Esophagus squamous epithelium (tissue), 5 donors: Measurements from ENCODE around the gene S100A9. TPM values are rescaled to one million over a fixed set of nuclear protein-coding genes. Genes with fewer than 3 reads are reported as not detected.

Source experiments
- DNase-seq: peaks from one replicate; lab custom pipeline; 2025; lab: John Stamatoyannopoulos, UW
- H3K27ac ChIP-seq, 4 donors: fragments of 200-600 bp; sonication (generic); one replicate each; pipeline ENCODE4 v1.5.1; 2016 to 2019; ENCODE audit warnings: mild to moderate bottlenecking in 1 of 4
- H3K27me3 ChIP-seq, 4 donors: fragments of 200-600 bp; sonication (generic); 1 replicate in 3 of 4; 2 replicates in 1 of 4; pipeline versions ENCODE4 v1.5.1 to v1.6.0; 2017 to 2021; ENCODE audit warnings: antibody characterized with exemption in 1 of 4
- H3K36me3 ChIP-seq, 3 donors: fragments of 200-600 bp; sonication (generic); one replicate each; pipeline ENCODE4 v1.5.1; 2016 to 2019
- H3K4me1 ChIP-seq, 3 donors: fragments of 200-600 bp; sonication (generic); one replicate each; pipeline ENCODE4 v1.5.1; 2017 to 2019
- H3K4me3 ChIP-seq, 4 donors: fragments of 200-600 bp; sonication (generic); 1 replicate in 3 of 4; 2 replicates in 1 of 4; pipeline ENCODE4 v1.5.1; 2016 to 2019; ENCODE audit warnings: mild to moderate bottlenecking in 2 of 4, moderate library complexity in 1 of 4
- H3K9me3 ChIP-seq, 3 donors: fragments of 200-600 bp; sonication (generic); one replicate each; pipeline ENCODE4 v1.5.1; 2016 to 2019
- POLR2A ChIP-seq, 4 donors: fragments of 450-650 bp; IDR thresholded peaks; one replicate each; pipeline ENCODE4 v1.6.1; 2017; ENCODE audit warnings: antibody characterized with exemption in 4 of 4, mild to moderate bottlenecking in 4 of 4, moderate library complexity in 3 of 4
- WGBS, 2 donors: methylation state at CpG; one replicate each; pipeline ENCODE4 v1.1.5; 2018; 5-methylcytosine and 5-hydroxymethylcytosine counted together
- intact Hi-C: fragments of 100-400 bp; cut with DNase I; formaldehyde crosslinking; loops from one replicate; pipeline ENCODE4 v1.15.0; 2022
- total RNA-seq, 4 donors: library from RNA; depleted of rRNA; stranded (reverse); fragments of >200 nt; gene quantifications; one replicate each; pipeline ENCODE4 v1.1.0, GENCODE V29; 2016
- TF ChIP-seq, protein P1 (sequence below), 6 experiments: fragments of 450-650 bp in 4 of 6; fragments of 200-600 bp in 2 of 6; sonication (generic) in 2 of 6; IDR thresholded peaks; one replicate each; pipeline ENCODE4 v1.5.1; 2016 to 2019; ENCODE audit warnings: antibody characterized with exemption in 6 of 6, mild to moderate bottlenecking in 4 of 6, moderate library complexity in 4 of 6
- donor health status: DM: yes; HTN: yes; CAD: no.

Gene S100A9
- total RNA-seq, 4 donors from 2014 or later = 15,145 to 90,256 (median 57,331) TPM

GRCh38 chr1:153352523-153352922 lies 5.1 kb upstream of the S100A9 start:
- TF ChIP-seq, protein P1, sequence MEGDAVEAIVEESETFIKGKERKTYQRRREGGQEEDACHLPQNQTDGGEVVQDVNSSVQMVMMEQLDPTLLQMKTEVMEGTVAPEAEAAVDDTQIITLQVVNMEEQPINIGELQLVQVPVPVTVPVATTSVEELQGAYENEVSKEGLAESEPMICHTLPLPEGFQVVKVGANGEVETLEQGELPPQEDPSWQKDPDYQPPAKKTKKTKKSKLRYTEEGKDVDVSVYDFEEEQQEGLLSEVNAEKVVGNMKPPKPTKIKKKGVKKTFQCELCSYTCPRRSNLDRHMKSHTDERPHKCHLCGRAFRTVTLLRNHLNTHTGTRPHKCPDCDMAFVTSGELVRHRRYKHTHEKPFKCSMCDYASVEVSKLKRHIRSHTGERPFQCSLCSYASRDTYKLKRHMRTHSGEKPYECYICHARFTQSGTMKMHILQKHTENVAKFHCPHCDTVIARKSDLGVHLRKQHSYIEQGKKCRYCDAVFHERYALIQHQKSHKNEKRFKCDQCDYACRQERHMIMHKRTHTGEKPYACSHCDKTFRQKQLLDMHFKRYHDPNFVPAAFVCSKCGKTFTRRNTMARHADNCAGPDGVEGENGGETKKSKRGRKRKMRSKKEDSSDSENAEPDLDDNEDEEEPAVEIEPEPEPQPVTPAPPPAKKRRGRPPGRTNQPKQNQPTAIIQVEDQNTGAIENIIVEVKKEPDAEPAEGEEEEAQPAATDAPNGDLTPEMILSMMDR (IDR thresholded peaks at IDR 0.05) = peak; percentile 81 to 93 (median 89)
- TF ChIP-seq POLR2A (IDR thresholded peaks at IDR 0.05) = no peak
- no peak overlapping the region for H3K27ac ChIP-seq

GRCh38 chr1:153353226-153353947 lies 4.3 kb upstream of the S100A9 start:
- H3K36me3 ChIP-seq = no peaks in the 10 kb centered on the region
- H3K27ac ChIP-seq = no peak overlapping the region
- DNase-seq = no peak
- H3K27me3 ChIP-seq = peaks cover 0 to 45% (median 0%) of the 10 kb centered on the region in 4 donors
- no peak overlapping the region for H3K4me3 ChIP-seq
- H3K4me1 ChIP-seq = peaks cover 18 to 52% (median 23%) of the 10 kb centered on the region in 3 donors
- intact Hi-C loops = no loop called here
- 67 to 73% methylated on average over 7 of the region's 7 CpGs for WGBS, 2 donors
- H3K9me3 ChIP-seq = no peaks in the 10 kb centered on the region
- TF ChIP-seq POLR2A (IDR thresholded peaks at IDR 0.05) = no peak
- TF ChIP-seq, protein P1 (IDR thresholded peaks at IDR 0.05) = peak in 2 of 6 experiments; percentile 17 to 48

More at GRCh38 chr1:153352523-153352922, 5.1 kb upstream of the S100A9 start:
- DNase-seq = no peak
- Histone ChIP-seq H3K36me3 (no peaks in the 10 kb centered on the region), H3K27me3 (peaks cover 0 to 54% (median 0%) of the 10 kb centered on the region in 4 donors), H3K4me3 (no peak overlapping the region), H3K4me1 (peaks cover 21 to 52% (median 22%) of the 10 kb centered on the region in 3 donors), H3K9me3 (no peaks in the 10 kb centered on the region)
- intact Hi-C loops = no loop called here
- WGBS, 2 donors = 0% methylated on average over 4 of the region's 4 CpGs

DNA sequence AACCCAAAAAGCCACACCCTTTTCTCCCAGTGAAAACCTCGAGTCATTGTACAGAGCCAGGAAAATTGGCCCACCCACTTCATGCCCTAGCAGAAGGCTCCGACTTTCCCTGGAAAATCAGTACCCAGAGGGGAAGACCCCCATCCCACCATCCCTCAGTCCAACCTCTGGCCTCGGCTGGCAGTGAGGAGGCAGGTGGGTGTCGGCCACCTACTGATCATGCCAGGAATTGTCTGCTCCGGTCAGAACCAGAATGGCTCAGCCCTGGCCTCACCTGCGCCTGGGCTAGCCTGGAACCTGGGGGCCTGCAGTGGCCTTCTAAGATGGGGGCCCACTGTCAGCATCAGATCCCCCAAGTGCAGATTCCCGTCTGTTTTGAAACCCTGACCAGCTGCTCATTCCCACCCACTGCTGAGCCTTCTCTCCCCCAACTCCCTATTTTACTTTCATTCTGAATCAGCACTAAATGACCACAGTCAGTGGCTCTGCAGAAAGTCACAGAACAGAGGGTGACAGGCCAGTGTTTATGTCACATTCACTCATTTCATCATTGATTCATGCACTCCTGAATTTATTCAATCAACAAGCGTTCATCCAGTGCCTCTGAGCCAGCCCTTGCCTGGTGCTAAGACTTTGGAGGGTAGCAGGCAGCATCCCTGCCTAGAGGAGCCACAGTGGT lies 3.0 kb upstream of the S100A9 start:
- DNase-seq = no peak
- WGBS, 2 donors = 28 to 64% methylated on average over 4 to 8 of the region's 8 CpGs
- intact Hi-C loops = loop anchor here (5.0 kb wide), 1 partner anchor 138 kb away; no protein-coding TSS in a partner anchor
- Histone ChIP-seq H3K27ac (peak overlapping the region; percentile 22 to 94 (median 58)), H3K27me3 (peaks cover 0 to 32% (median 0%) of the 10 kb centered on the region in 4 donors), H3K4me1 (peaks cover 13 to 51% (median 23%) of the 10 kb centered on the region in 3 donors), H3K36me3 (no peaks in the 10 kb centered on the region), H3K9me3 (no peaks in the 10 kb centered on the region), H3K4me3 (no peak overlapping the region)
- TF ChIP-seq, protein P1 (IDR thresholded peaks at IDR 0.05) = no peak

- peak overlapping the region; percentile 86 to 94 (median 93) for H3K27ac ChIP-seq
Observed at GRCh38 chr1:153355445-153356071, 2.1 kb upstream of the S100A9 start.

More at GRCh38 chr1:153355445-153356071, 2.1 kb upstream of the S100A9 start:
- intact Hi-C loops = loop anchor here (5.0 kb wide), 1 partner anchor 137 kb away; no protein-coding TSS in a partner anchor
- Histone ChIP-seq H3K4me3 (no peak overlapping the region), H3K27me3 (peaks cover 0 to 27% (median 0%) of the 10 kb centered on the region in 4 donors), H3K4me1 (peaks cover 11 to 53% (median 23%) of the 10 kb centered on the region in 3 donors), H3K9me3 (no peaks in the 10 kb centered on the region), H3K36me3 (no peaks in the 10 kb centered on the region)
- no peak for TF ChIP-seq POLR2A (IDR thresholded peaks at IDR 0.05)
- TF ChIP-seq, protein P1 (IDR thresholded peaks at IDR 0.05) = peak; percentile 16 to 88 (median 71)
- WGBS, 2 donors = 23 to 34% methylated on average over 6 to 8 of the region's 10 CpGs
- DNase-seq = no peak
